A549 (cell line): Measurements from ENCODE around the gene AK6.

Experiments
- CEBPB ChIP-seq, 2 experiments: fragments of >200 bp in 1 of 2; sonication (Bioruptor Twin) in 1 of 2; formaldehyde crosslinking in 1 of 2; IDR thresholded peaks; 2 replicates each; pipeline ENCODE4 v1.6.1; 2012 to 2016
- EHMT2 ChIP-seq: fragments of 200-600 bp; sonication (generic); IDR thresholded peaks from 2 replicates; pipeline ENCODE4 v1.6.1; 2016; ENCODE audit warnings: antibody characterized with exemption, low read depth, mild to moderate bottlenecking, moderate library complexity
- EP300 ChIP-seq, 2 experiments: fragments of >200 bp; sonication (Bioruptor Twin); formaldehyde crosslinking; IDR thresholded peaks; 2 replicates in 1 of 2; 3 replicates in 1 of 2; pipeline ENCODE4 v1.6.1; 2016 to 2017
- JUN ChIP-seq, 2 experiments: fragments of >200 bp; sonication (Bioruptor Twin); formaldehyde crosslinking; IDR thresholded peaks; 2 replicates in 1 of 2; 3 replicates in 1 of 2; pipeline ENCODE4 v1.6.1; 2016 to 2017
- KDM5A ChIP-seq: fragments of 200-600 bp; sonication (generic); IDR thresholded peaks from 2 replicates; pipeline ENCODE4 v1.6.1; 2016; ENCODE audit warnings: antibody characterized with exemption, mild to moderate bottlenecking
- MAZ ChIP-seq: fragments of 150-350 bp; IDR thresholded peaks from 2 replicates; pipeline ENCODE4 v1.6.1; 2014; ENCODE audit warnings: antibody characterized with exemption, low read depth, low read length, borderline replicate concordance
- MYC ChIP-seq: IDR thresholded peaks from 2 replicates; pipeline ENCODE4 v1.6.1; 2012; ENCODE audit warnings: mild to moderate bottlenecking, inconsistent platforms, low read length, improper control_type of control experiment, borderline replicate concordance
- NFE2L2 ChIP-seq: fragments of 150-350 bp; conservative IDR thresholded peaks from 2 replicates; pipeline ENCODE4 v1.6.1; 2014; ENCODE audit warnings: low read length
- POLR2A ChIP-seq: IDR thresholded peaks from 2 replicates; pipeline ENCODE4 v1.6.1; 2012; ENCODE audit warnings: mild to moderate bottlenecking, low read length
- RFX5 ChIP-seq: fragments of 450-650 bp; IDR thresholded peaks from 2 replicates; pipeline ENCODE4 v1.7.1; 2014; ENCODE audit warnings: antibody characterized with exemption, mild to moderate bottlenecking, moderate library complexity
- SMC3 ChIP-seq: fragments of >200 bp; sonication (Bioruptor Twin); formaldehyde crosslinking; IDR thresholded peaks from 3 replicates; pipeline ENCODE4 v1.6.1; 2018; ENCODE audit warnings: inconsistent platforms
- SREBF2 ChIP-seq: fragments of 450-650 bp; IDR thresholded peaks from 2 replicates; pipeline ENCODE4 v1.6.1; 2014; ENCODE audit warnings: mild to moderate bottlenecking, moderate library complexity
- TF ChIP-seq, protein P1 (sequence below): fragments of >200 bp; sonication (Bioruptor Twin); formaldehyde crosslinking; IDR thresholded peaks from 3 replicates; pipeline ENCODE4 v1.5.1; 2016
- TF ChIP-seq, protein P2 (sequence below): fragments of 200-600 bp; sonication (generic); IDR thresholded peaks from 2 replicates; pipeline ENCODE4 v1.6.1; 2016; ENCODE audit warnings: antibody characterized with exemption, mild to moderate bottlenecking, moderate library complexity

DNA sequence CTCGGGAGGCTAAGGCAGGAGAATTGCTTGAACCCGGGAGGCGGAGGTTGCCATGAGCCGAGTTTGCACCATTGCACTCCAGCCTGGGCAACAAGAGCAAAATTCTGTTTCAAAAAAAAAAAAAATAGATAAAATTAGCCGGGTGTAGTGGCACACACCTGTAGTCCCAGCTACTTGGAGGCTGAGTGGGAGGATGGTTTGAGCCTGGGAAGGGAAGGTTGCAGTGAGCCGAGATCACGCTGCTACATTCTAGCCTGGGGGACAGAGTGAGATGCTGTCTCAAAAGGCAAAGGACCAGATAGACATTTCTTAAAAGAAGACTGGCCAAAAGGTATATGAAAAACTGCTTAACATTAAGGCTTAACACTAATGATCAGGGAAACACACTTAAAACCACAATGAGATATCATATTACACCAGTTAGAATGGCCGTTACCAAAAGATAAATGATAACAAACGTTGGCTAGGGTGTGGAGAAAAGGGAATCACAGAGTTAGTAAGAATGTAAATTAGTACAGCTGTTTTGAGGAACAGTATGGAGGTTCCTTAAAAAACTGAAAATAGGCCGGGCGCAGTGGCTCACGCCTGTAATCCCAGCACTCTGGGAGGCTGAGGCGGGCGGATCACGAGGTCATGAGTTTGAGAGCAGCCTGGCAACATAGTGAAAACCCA is 35.5 kb upstream of the AK6 start:
- TF ChIP-seq KDM5A (no peak), EHMT2 (no peak), MAZ (no peak), SREBF2 (no peak), POLR2A (no peak), CEBPB (IDR thresholded peaks at IDR 0.05) (no peak), RFX5 (no peak), SMC3 (no peak), MYC (no peak), EP300 (IDR thresholded peaks at IDR 0.05) (no peak), NFE2L2 (no peak), JUN (IDR thresholded peaks at IDR 0.05) (no peak)
- TF ChIP-seq, protein P1, sequence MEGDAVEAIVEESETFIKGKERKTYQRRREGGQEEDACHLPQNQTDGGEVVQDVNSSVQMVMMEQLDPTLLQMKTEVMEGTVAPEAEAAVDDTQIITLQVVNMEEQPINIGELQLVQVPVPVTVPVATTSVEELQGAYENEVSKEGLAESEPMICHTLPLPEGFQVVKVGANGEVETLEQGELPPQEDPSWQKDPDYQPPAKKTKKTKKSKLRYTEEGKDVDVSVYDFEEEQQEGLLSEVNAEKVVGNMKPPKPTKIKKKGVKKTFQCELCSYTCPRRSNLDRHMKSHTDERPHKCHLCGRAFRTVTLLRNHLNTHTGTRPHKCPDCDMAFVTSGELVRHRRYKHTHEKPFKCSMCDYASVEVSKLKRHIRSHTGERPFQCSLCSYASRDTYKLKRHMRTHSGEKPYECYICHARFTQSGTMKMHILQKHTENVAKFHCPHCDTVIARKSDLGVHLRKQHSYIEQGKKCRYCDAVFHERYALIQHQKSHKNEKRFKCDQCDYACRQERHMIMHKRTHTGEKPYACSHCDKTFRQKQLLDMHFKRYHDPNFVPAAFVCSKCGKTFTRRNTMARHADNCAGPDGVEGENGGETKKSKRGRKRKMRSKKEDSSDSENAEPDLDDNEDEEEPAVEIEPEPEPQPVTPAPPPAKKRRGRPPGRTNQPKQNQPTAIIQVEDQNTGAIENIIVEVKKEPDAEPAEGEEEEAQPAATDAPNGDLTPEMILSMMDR = no peak
- TF ChIP-seq, protein P2, sequence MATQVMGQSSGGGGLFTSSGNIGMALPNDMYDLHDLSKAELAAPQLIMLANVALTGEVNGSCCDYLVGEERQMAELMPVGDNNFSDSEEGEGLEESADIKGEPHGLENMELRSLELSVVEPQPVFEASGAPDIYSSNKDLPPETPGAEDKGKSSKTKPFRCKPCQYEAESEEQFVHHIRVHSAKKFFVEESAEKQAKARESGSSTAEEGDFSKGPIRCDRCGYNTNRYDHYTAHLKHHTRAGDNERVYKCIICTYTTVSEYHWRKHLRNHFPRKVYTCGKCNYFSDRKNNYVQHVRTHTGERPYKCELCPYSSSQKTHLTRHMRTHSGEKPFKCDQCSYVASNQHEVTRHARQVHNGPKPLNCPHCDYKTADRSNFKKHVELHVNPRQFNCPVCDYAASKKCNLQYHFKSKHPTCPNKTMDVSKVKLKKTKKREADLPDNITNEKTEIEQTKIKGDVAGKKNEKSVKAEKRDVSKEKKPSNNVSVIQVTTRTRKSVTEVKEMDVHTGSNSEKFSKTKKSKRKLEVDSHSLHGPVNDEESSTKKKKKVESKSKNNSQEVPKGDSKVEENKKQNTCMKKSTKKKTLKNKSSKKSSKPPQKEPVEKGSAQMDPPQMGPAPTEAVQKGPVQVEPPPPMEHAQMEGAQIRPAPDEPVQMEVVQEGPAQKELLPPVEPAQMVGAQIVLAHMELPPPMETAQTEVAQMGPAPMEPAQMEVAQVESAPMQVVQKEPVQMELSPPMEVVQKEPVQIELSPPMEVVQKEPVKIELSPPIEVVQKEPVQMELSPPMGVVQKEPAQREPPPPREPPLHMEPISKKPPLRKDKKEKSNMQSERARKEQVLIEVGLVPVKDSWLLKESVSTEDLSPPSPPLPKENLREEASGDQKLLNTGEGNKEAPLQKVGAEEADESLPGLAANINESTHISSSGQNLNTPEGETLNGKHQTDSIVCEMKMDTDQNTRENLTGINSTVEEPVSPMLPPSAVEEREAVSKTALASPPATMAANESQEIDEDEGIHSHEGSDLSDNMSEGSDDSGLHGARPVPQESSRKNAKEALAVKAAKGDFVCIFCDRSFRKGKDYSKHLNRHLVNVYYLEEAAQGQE = no peak
